ENCODE measurements around the gene PCDH19.

GRCh38 chrX:100395781-100396180, 14.3 kb downstream of the PCDH19 start:
- TF ChIP-seq REST (IDR thresholded peaks at IDR 0.05; ENCODE audit: insufficient read depth in 1 of 2, low read depth in 2 of 2, low read length in 1 of 2) (no peak), CTCF (IDR thresholded peaks at IDR 0.05) (no peak), POLR2AphosphoS5 (IDR thresholded peaks at IDR 0.05; ENCODE audit: low read depth, low read length) (no peak)

Data from Panc1 (cell line).